ENCODE results near the gene RPS26.
"Not testable (repeated sequence)": the region's sequence is repeated elsewhere in the genome, so short reads cannot be mapped to it uniquely, and the experiment has no call there.

Gene RPS26

GRCh38 chr12:56021889-56022497 is 19.7 kb upstream of the RPS26 start:
- DNase-seq: no peak

DNA sequence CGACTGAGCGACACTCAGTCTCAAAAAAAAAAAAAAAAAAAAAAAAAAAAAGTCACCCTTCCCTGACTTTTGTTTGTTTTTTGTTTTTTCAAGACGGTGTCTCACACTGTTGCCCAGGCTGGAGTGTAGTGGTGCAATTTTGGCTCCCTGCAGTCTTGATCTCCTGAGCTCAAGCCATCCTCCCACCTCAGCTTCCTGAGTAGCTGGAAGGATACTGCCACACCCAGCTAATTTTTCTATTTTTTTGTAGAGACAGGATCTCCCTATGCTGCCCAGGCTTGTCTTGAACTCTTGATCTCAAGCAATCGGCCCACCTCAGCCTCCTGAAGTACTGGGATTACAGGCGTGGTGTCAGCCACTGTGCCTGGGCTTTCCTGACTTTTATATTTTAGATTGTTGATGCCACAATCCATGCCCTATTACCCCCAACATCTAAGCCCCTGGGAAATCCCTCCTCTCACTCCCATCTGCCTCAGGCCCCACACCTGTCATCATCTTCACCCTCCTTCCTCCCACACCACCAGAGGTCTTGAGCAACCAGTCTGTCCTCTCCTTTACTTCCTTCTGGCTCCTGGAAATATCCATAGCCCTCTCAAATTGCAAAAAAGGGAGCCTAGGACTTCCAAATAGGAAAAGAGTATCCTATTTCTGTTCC is 13.1 kb upstream of the RPS26 start:
- DNase-seq: no peak

DNA sequence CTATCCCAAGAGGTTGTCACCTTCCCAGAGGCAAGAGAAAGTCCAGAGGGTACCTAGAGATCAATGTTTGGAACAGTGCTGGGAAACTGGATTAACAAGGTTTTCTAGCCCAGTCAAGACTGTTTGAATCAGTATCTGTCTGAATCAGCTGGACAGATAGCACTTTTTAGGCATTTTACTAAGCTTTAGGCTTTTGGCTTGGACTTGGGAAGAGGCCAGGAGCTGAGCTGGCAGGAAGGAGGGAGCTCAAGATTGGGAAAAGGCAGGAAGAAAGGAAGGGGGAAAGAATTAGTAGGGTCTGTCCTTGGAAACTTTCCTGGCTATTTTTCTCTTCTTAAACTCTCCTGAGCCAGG is 12.6 kb upstream of the RPS26 start:
- no peak for DNase-seq

GRCh38 chr12:56029666-56030293 is 11.9 kb upstream of the RPS26 start:
- DNase-seq: no peak

- DNase-seq: no peak
These were observed 9.7 kb upstream of the RPS26 start for GRCh38 chr12:56031987-56032386.

- DNase-seq: no peak
These were observed 7.0 kb upstream of the RPS26 start for GRCh38 chr12:56034586-56035332.

DNA sequence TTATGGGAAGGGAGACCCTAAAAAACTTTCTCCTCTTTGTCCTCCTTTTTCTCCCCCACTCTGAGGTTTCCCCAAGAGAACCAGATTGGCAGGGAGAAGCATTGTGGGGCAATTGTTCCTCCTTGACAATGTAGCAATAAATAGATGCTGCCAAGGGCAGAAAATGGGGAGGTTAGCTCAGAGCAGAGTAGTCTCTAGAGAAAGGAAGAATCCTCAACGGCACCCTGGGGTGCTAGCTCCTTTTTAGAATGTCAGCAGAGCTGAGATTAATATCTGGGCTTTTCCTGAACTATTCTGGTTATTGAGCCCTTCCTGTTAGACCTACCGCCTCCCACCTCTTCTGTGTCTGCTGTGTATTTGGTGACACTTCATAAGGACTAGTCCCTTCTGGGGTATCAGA is 4.6 kb upstream of the RPS26 start:
- no peak for DNase-seq

DNA sequence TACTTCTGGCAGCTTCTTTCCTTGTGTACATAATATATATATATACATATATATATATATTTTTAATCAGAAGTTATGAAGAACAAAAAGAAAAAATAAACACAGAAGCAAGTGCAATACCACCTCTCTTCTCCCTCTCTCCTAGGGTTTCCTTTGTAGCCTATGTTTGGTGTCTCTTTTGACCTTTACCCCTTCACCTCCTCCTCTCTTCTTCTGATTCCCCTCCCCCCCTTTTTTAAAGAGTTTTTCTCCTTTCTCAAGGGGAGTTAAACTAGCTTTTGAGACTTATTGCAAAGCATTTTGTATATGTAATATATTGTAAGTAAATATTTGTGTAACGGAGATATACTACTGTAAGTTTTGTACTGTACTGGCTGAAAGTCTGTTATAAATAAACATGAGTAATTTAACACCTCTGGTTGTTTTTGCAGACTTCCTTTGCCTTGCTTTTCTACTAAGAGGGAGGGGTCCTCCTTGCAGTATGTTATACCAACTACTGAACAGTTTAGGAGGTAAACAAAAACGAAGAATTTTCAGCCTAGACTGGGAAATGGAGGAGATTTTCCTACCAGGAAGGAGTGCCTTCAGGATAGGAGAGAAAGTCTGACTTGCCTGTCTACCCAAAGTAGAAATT is 3.6 kb upstream of the RPS26 start:
- DNase-seq: no peak

DNA sequence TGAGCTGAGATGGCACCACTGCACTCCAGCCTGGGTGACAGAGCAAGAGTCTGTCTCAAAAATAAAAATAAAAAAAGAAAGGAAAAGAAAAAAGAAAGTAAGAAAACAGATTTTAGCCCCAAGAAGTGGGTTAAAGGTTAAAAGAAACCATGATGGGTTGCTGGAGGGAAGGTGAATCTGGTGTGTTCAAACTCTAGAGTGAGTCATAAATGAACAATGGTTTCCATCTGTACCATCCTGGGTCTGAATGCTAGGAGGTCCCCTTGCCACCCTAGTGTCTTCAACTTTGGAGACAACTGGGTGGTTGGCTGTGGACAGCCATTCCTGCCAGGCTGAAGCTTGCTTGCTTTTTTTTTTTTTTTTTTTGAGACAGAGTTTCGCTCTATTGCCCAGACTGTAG is 1.6 kb upstream of the RPS26 start:
- no peak for DNase-seq

DNA sequence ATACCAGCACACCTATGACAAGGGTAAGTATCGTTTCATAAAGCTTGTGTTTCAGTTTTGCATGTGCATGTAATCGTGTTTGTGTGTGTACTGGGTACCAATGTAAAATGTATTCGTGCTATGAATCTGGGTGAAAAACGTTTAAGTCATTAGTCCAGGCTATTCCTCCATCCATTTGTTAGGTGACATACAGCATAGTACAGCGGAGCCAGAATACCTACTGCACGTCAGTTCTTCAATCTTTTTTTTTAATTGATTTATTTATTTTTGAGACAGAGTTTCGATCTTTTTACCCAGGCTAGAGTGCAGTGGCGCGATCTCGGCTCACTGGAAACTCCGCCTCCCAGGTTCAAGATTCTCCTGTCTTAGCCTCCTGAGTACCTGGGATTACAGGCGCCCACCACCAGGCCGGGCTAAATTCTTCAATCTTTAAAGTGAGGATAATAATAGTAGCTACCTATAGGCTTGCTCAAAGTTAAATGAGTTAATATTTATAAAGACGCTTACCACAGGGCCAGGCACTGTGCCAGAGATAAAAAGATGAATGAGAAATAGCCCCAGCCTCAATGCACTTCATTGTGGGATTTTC is 661 bp upstream of the RPS26 start:
- DNase-seq: no peak

DNA sequence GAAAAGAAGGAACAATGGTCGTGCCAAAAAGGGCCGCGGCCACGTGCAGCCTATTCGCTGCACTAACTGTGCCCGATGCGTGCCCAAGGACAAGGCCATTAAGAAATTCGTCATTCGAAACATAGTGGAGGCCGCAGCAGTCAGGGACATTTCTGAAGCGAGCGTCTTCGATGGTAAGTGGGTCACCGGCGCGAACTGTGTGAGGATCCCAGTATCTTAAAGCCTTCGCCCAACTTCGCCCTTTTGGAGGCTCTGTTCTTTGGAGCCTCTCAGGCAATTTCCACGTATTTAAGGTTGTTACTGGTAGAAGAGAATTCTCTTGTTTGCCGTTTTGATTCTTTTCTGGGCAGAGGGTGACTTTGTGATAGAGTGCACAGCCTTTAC is 704 bp downstream of the RPS26 start:
- not testable (repeated sequence) for DNase-seq

GRCh38 chr12:56042843-56043242 is 1.1 kb downstream of the RPS26 start:
- DNase-seq: no peak

DNA sequence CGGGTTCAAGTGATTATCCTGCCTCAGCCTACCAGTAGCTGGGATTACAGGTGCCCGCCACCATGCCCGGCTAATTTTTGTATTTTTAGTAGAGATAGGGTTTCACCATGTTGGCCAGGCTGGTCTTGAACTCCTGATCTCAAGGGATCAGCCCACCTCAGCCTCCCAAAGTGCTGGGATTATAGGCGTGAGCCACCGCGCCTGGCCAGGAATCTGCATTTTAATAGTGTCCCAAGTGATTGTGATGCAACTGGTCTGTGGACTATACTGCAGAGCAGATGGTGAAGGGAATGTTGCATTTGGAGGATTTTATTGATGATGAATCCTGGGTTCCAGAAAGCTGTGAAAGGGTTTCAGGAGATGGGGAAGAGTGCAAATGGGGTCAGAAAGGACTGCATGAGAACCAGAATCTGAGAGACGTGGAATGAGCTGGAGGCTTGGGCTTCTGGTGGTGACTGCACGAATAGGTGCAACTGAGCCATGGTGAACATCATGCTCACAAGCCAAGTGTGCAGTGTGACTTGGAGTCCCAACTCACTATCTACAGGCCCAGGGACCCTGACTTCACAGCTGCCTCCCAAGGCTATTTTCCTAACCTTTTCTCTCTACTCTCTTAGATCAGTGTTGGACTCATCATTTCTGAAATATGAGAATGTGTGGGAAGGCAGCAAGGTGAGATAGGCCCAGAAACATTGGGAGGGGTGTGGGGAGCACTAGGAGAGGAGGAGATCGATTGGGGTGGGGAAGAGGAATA is 4.5 kb downstream of the RPS26 start:
- DNase-seq: no peak

DNA sequence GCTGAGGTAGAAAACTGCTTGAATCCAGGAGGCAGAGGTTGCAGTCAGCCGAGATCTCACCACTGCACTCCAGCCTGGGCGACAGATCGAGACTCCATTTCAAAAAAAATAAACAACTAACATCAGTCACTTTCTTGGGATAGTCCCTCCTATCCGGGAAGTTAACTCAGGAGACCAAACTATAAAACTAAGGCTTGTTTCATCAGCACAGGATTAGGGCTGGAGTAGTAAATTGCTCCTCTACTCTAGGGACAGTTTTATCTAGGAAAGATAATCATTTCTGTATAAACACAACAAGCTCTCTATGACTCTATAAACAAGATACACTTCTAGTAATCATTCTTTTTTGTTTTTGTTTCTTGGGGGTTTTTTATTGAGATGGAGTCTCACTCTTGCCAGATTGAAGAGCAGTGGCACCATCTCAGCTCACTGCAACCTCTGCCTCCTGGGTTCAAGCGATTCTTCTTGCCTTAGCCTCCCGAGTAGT is 11.7 kb downstream of the RPS26 start:
- DNase-seq: no peak

DNA sequence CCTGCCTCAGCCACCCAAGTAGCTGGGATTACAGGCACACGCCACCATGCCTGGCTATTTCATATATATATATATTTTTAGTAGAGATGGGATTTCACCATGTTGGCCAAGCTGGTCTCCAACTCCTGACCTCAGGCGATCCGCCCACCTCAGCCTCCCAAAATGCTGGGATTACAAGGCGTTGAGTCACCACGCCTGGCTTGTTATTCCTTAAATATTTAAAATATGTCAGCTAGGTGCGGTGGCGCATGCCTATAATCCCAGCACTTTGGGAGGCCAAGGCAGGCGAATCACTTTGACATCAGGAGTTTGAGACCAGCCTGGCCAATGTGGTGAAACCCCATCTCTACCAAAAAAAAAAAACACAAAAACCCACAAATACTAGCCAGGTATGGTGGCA is 18.2 kb downstream of the RPS26 start:
- not testable (repeated sequence) for DNase-seq

- DNase-seq: no peak
These were observed 20.3 kb downstream of the RPS26 start for GRCh38 chr12:56061982-56062381.

DNA sequence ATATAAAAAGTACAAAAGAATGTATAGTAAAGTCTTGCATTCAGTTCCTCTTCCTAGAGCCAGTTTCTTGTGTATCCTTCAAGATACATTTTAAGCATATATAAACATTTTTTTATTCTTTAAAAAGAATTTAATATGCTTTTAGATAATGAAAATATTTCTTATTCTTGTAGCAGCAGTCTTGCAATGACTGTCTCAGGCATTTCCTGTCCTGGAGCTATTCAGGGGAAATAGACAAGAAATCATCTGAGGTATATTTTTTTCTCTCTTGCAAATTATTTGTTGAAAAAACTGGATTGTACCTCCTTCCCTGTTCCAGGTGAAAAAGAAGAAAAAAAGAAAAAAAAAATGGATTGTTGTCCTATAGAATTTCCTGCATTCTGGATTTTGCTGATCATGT is 21.3 kb downstream of the RPS26 start:
- no peak for DNase-seq

GRCh38 chr12:56071648-56072047 is 29.9 kb downstream of the RPS26 start:
- no peak for DNase-seq

DNA sequence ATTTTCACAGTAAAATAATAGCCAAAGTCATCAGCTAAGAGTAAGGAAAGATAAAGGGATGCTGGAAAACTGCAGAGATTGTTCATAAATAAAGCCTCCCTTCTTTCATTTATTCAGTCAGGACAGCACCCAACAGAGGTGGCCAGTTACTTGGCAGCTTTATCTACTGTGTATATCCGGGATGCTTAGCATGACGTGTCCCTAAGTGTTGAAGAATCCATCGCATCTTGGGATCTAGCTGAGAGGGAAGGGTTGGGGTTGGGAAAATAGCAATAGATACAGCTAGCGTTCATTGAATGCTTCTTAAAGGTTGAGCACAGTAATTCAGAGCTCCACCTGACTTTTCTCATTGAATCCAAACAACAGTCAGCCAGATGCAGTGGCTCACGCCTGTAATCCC is 32.7 kb downstream of the RPS26 start:
- DNase-seq: no peak

DNA sequence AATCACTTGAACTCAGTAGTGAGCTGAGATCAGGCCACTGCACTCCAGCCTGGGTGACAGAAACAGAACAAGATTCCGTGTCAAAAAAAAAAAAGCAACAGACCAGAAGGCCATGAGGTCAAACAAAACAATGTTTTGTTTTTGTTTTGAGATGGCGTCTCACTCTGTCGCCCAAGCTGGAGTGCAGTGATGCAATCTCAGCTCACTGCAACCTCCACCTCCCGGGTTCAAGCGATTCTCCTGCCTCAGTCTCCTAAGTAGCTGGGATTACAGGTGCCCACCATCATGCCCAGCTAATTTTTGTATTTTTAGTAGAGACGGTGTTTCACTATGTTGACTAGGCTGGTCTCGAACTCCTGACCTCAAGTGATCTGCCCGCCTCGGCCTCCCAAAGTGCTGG is 36.2 kb downstream of the RPS26 start:
- DNase-seq: not testable (repeated sequence)

DNA sequence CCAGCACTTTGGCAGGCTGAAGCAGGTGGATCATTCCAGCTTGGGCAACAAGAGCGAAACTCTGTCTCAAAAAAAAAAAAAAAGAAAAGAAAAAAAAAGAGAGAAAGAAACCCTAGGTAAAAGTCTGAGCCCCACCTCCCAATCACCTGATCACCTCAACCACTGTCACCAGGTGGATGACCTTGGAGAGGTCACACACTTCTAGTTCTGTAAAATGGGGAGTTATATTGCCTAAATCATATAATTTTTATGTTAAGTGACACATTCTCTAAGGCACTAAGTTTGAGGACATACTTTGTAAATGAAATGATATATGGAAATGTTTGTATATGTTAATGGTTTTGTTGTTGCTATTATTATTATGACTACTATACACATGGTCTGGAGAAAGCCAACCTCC is 36.7 kb downstream of the RPS26 start:
- DNase-seq: no peak
